Fibroblast of pulmonary artery (primary cell): ENCODE measurements around the gene NTRK2.

Source experiments
- DNase-seq: peaks from one replicate; pipeline ENCODE4 v3.0.0-alpha.2; 2010; ENCODE audit warnings: low read depth
- H3K4me3 ChIP-seq: replicated peaks from 2 replicates; pipeline ENCODE4 v1.5.1; 2011; ENCODE audit warnings: low read depth, mild to moderate bottlenecking, control low read depth, low read length, moderate library complexity
- CTCF ChIP-seq: IDR thresholded peaks from 2 replicates; pipeline ENCODE4 v1.5.1; 2011; ENCODE audit warnings: mild to moderate bottlenecking, control low read depth, low read length, inconsistent platforms; ENCODE audit errors: missing control alignments

Gene NTRK2

GRCh38 chr9:84669288-84670137, at the start of gene NTRK2:
NTRK2 (plus strand) TSS chr9:84669729; CDS start chr9:84670749, 1,020 bp downstream.
- no peak for TF ChIP-seq CTCF
- peak; percentile 12 for DNase-seq
- peak within 1 kb of the TSS; percentile 47 for H3K4me3 ChIP-seq

GRCh38 chr9:84620338-84620737, 49.2 kb upstream of the NTRK2 start:
- H3K4me3 ChIP-seq = no peak overlapping the region
- no peak for TF ChIP-seq CTCF
- no peak for DNase-seq

- TF ChIP-seq CTCF = no peak
- no peak for DNase-seq
Observed at GRCh38 chr9:84621811-84622210, 47.7 kb upstream of the NTRK2 start.

GRCh38 chr9:84622981-84623380, 46.5 kb upstream of the NTRK2 start:
- H3K4me3 ChIP-seq = no peak overlapping the region
- no peak for DNase-seq
- TF ChIP-seq CTCF = no peak

More at GRCh38 chr9:84621811-84622210, 47.7 kb upstream of the NTRK2 start:
- no peak overlapping the region for H3K4me3 ChIP-seq

GRCh38 chr9:84636436-84636835, 33.1 kb upstream of the NTRK2 start:
- H3K4me3 ChIP-seq = no peak overlapping the region
- DNase-seq = no peak
- TF ChIP-seq CTCF = no peak

GRCh38 chr9:84642553-84643141, 26.9 kb upstream of the NTRK2 start:
- no peak overlapping the region for H3K4me3 ChIP-seq
- no peak for DNase-seq
- no peak for TF ChIP-seq CTCF

GRCh38 chr9:84647699-84648098, 21.8 kb upstream of the NTRK2 start:
- TF ChIP-seq CTCF = no peak
- no peak overlapping the region for H3K4me3 ChIP-seq
- DNase-seq = no peak
